Suppressor macrophage (primary cell): Measurements from ENCODE around the gene GNL3L.
"Not testable (repeated sequence)": the region's sequence is repeated elsewhere in the genome, so short reads cannot be mapped to it uniquely, and the experiment has no call there.

Experiments
- DNase-seq, 4 experiments: peaks; one replicate each; pipeline ENCODE4 v3.0.0-alpha.2; 2020 to 2022
- total RNA-seq, 17 experiments: gene quantifications; one replicate each; lab custom pipeline; 2026; ENCODE audit warnings: mixed read lengths in 6 of 17, inconsistent platforms in 3 of 17; lab: John Stamatoyannopoulos, UW

The GNL3L gene
- 42.3 to 113 (median 65.5) reads per million in 17 experiments for total RNA-seq

GRCh38 chrX:54529552-54530356 lies at the start of gene GNL3L:
Gene GNL3L (plus strand): TSS chrX:54530219. CDS start chrX:54532567, 2,348 bp downstream.
- DNase-seq = peak; percentile 79 to 93 (median 90)

- no peak for DNase-seq
Measured at GRCh38 chrX:54482839-54483593, 47.0 kb upstream of the GNL3L start.

- no peak for DNase-seq
Measured at GRCh38 chrX:54483946-54484345, 46.1 kb upstream of the GNL3L start.

DNA sequence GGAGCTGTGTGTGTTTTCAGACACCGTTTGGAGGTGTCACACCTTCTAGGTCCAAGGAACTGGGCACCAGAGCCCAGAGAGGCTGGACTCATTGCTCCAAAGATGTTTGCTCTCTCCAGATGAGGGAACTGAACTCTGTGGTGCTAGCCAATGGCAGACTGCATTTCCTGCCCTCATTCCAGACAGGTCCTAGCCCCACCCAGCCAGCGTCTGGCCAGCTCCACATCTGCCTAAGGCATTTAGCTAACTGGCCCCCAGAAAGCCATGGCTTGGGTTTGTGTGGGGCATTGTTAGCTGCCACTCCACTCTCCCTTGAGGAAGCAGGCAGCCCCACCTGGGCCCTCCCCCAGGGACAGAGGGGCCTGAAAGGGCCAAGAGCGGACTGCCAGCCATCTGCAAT lies 45.4 kb upstream of the GNL3L start:
- no peak for DNase-seq

DNA sequence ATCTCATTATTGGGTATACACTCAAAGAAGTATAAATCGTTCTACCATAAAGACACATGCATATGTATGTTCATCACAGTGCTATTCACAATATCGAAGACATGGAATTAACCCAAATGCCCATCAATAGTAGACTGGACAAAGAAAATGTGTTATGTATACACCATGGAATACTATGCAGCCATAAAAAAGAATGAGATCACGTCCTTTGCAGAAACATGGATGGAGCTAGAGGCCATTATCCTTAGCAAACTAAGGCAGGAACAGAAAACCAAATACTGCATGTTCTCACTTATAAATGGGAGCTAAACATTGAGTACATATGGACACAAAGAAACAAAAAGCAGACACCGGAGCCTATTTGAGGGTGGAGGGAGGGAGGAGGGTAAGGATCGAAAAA lies 40.2 kb upstream of the GNL3L start:
- not testable (repeated sequence) for DNase-seq

GRCh38 chrX:54492340-54492739 lies 37.7 kb upstream of the GNL3L start:
- DNase-seq = no peak

GRCh38 chrX:54494166-54494988 lies 35.6 kb upstream of the GNL3L start:
- DNase-seq = no peak

DNA sequence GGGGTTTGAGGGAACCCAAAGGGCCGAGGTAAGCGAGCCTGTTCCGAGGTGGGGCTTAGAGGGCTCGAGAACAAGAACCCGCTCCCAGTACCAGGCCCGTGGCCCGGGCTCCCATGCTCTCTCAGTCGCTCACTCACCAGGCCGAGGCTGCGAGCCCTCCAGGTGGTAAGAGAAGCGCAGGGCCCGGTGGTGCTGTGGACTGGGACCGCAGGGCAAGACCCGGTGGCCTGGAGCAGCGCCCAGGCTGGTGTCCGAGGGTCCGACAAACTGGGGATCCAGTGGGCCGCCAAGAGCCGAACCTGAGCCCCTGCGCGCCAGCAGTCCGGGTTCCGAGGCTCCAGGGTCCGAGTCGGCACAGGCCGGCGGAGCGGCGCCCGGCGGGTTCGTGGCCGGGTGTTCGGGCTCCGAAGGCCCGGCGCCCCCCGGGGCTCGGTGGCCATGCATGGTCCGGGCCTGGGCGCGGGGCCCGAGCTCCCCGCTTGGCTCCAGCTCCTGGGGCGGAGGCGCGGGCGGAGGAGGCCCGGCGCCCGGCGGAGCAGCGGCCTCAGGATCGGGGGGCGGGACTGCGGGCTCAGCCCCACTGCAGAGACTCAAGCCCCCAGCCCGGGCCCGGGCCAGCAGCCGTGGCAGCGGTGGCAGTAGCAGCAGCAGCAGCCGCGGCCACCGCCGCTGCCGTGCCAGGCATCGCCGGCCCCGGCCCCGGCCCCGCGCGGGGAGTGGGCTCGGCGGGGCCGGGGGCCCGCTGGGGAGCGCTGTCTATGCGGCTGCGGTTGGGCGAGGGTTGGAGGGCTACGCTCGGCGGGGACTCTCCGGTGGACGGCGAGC lies 34.8 kb upstream of the GNL3L start:
- DNase-seq = peak in 1 of 4 experiments; percentile 1

- peak in 3 of 4 experiments; percentile 2 to 41 (median 23) for DNase-seq
Measured at GRCh38 chrX:54495814-54496516, 34.1 kb upstream of the GNL3L start, which contains the start of gene FGD1. Gene FGD1 (minus strand): TSS chrX:54496234. CDS start chrX:54495432, 802 bp downstream.

GRCh38 chrX:54496517-54496852 lies 33.5 kb upstream of the GNL3L start:
- DNase-seq = no peak

- no peak for DNase-seq
Measured at GRCh38 chrX:54496936-54497335, 33.1 kb upstream of the GNL3L start.

DNA sequence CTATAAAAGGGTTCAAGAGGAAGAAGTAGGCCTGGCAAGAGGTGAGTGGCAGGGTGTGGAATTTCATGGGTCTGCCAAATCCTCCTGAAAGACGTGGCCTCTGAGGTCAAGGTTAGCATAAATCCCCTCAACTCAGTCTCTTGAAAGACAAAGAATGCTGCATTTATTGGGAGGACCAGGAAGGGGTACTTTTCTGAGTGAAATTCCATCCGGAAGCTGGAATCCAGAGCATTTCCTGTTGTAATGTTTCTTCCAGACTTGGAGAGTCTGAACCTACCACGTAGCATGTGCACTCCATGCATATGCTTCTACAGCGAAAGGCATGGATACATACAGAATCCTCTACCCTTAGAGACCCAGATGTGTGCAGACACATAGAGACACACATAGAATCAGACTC lies 20.6 kb upstream of the GNL3L start:
- no peak for DNase-seq

GRCh38 chrX:54529151-54529550 lies 868 bp upstream of the GNL3L start:
- no peak for DNase-seq

DNA sequence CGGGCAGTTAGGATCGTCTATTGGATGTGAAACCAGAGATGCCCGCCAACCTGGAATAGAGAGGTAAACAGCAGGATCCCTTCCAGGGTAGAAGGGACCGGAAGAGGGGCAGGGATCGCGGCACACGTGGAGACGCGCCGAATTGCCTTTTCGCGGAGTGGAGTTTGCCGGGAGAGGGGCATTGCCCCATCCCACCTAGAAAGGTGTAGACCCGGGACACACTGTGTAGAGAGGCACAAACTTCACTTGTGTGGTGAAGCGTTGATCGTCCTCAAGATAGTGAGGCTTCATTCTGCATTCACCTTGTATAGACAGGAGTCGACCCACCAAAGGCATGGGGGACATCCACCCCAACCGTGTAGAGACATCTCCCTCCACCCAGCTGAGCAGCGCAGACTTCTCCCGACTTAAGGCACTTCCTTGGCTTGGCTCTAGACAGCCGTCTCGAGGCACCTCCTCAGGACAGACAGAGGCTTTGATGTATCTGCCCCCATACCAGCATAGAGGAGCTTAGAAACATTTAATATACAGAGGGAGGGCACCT lies 410 bp downstream of the GNL3L start:
- peak in 3 of 4 experiments; percentile 1 to 18 (median 15) for DNase-seq

GRCh38 chrX:54534271-54534670 lies 4.3 kb downstream of the GNL3L start:
- DNase-seq = no peak

- no peak for DNase-seq
Measured at GRCh38 chrX:54540289-54540688, 10.3 kb downstream of the GNL3L start.

DNA sequence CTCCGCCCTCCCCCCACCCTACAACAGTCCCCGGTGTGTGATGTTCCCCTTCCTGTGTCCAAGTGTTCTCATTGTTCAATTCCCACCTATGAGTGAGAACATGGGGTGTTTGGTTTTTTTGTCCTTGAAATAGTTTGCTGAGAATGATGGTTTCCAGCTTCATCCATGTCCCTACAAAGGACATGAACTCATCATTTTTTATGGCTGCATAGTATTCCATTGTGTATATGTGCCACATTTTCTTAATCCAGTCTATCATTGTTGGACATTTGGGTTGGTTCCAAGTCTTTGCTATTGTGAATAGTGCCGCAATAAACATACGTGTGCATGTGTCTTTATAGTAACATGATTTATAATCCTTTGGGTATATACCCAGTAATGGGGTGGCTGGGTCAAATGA lies 12.2 kb downstream of the GNL3L start:
- not testable (repeated sequence) for DNase-seq

DNA sequence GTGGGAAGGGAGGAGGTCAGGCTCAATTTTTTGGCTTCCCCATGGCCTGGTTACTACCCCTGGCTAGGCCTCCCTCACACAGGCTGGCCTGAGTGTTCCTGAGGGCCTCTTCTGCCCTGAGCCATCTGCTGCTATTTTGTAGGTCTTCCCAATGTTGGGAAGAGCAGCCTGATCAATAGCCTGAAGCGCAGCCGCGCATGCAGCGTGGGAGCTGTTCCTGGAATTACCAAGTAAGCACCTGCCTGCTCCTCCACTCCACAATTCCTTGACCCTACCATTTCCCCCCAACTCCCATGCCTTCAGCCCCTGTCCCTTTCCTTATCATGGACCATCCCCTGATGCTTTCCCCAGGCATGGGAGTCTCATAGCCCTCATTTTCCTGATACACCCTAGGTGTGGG lies 20.8 kb downstream of the GNL3L start:
- DNase-seq = no peak

DNA sequence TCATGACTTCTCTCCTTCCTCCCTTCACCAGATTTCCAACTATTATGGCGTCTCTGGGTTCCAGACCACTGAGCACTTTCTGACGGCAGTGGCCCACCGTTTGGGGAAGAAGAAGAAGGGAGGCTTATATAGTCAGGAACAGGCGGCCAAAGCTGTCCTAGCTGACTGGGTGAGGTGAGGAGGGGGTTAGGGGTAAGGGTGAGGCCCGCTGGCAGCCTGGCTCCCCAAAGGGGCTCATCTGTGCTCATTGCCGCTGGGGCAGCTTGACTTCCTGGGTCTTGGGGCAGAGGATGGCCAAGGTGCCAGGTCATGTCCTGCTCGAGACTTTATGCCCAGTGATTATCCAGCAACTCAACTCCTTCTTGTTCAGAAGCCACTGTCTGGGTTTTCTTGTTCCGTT lies 21.8 kb downstream of the GNL3L start:
- DNase-seq = no peak

- DNase-seq = not testable (repeated sequence)
Measured at GRCh38 chrX:54555006-54555405, 25.0 kb downstream of the GNL3L start.

DNA sequence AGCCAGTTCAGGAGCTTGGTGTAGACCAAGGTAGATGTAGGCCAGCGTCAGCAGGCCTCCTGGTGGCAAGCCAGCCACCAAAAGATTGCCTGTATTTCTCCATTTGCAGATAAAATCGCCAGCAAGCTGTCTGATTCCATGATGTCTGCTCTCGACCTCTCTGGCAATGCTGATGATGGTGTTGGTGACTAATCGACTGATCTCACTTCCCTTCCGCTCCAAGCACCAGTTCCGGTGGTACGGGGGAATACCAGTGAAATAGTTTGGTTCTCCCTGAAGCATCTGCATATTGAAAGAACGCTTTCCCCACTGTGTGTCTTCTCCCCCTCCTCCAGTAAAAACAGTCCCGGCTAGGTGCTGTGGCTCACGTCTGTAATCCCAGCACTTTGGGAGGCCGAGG lies 30.4 kb downstream of the GNL3L start:
- DNase-seq = no peak
